Non-pigmented ciliary epithelial cell (primary cell): ENCODE results near the gene EXOG.

Source experiments
- DNase-seq: peaks from one replicate; pipeline ENCODE4 v3.0.0-alpha.2; 2010; ENCODE audit warnings: low read depth

EXOG gene, protein sequence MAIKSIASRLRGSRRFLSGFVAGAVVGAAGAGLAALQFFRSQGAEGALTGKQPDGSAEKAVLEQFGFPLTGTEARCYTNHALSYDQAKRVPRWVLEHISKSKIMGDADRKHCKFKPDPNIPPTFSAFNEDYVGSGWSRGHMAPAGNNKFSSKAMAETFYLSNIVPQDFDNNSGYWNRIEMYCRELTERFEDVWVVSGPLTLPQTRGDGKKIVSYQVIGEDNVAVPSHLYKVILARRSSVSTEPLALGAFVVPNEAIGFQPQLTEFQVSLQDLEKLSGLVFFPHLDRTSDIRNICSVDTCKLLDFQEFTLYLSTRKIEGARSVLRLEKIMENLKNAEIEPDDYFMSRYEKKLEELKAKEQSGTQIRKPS

DNA sequence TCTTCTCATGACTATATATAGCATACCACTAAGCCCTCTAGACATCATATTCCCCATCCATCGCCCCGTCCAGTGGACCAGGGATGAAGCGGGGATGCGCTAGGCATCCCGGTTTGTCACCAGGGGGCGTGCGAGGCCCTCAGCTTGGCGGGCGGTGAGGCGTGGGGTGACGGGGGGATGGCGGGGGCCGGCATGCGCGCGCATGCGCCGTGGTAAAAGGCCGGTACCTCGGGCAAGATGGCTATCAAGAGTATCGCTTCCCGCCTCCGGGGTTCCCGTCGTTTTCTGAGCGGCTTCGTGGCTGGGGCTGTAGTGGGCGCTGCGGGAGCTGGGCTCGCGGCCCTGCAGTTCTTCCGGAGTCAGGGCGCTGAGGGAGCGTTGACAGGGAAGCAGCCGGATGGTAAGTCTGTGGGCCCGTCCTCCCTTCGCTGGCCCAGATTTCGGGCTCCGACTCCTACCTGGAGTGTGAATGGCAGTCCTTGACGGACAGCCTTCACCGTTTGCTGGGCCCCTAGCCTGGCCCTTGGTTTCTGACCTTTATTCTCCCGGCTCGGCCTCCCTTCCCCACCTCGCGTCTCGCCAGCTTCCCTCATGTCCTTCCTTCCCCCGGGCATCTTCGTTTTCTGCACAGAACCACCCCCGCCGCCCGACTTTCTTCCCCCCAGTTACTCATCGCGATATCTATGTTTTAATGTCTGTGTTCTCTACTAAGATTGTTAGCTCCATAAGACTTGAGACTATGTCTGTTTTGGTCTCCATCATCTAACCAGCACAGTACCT lies at the start of gene EXOG:
EXOG (plus strand) TSS at position 210 of the 780 bp plus-strand sequence; CDS start at position 238, 28 bp downstream.
- DNase-seq: no peak

GRCh38 chr3:38446812-38447211 lies 49.3 kb upstream of the EXOG start:
- DNase-seq: no peak

GRCh38 chr3:38450853-38451252 lies 45.3 kb upstream of the EXOG start:
- DNase-seq: no peak

- no peak for DNase-seq
Observed at GRCh38 chr3:38453075-38453912, 42.8 kb upstream of the EXOG start, which contains the start of gene ACVR2B. ACVR2B (plus strand) TSS chr3:38453890; CDS start chr3:38454323, 433 bp downstream.

- no peak for DNase-seq
Observed at GRCh38 chr3:38453913-38454177, 42.3 kb upstream of the EXOG start.

DNA sequence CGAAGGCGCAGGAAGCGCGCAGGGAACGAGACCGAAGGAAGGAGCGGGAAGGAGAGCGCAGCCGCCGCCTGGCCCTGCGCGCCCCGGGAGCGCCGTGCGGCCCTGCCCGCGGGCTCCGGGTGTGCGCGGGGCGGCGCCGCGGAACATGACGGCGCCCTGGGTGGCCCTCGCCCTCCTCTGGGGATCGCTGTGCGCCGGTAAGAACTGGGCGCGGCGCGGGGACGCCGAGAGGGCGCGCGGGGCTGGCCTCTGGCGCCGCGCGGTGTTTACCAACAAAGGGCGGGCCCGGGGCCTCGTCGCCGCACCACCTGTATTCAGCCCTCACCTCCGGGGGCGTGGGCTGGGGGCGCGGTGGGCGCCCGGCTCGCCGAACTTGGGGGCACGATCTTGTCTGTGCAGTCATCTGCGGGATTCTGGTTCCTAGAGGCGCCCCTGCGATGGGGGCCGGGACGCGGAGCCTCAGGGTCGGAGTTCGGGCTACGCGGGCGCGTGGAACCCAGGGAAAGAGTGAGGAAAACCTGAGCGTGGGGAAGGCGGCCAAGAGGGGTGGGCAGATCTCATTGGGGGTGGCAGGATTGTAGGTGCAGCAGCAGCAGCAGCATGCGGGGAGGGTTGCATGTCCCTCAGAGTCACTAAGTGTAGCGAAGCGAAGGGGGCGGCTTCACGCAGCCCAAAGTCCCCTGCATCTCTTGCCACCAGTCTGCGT lies 41.8 kb upstream of the EXOG start:
- no peak for DNase-seq

GRCh38 chr3:38454884-38455638 lies 41.1 kb upstream of the EXOG start:
- no peak for DNase-seq

- DNase-seq: no peak
Observed at GRCh38 chr3:38455639-38456430, 40.3 kb upstream of the EXOG start.

- no peak for DNase-seq
Observed at GRCh38 chr3:38457111-38458003, 38.8 kb upstream of the EXOG start.

DNA sequence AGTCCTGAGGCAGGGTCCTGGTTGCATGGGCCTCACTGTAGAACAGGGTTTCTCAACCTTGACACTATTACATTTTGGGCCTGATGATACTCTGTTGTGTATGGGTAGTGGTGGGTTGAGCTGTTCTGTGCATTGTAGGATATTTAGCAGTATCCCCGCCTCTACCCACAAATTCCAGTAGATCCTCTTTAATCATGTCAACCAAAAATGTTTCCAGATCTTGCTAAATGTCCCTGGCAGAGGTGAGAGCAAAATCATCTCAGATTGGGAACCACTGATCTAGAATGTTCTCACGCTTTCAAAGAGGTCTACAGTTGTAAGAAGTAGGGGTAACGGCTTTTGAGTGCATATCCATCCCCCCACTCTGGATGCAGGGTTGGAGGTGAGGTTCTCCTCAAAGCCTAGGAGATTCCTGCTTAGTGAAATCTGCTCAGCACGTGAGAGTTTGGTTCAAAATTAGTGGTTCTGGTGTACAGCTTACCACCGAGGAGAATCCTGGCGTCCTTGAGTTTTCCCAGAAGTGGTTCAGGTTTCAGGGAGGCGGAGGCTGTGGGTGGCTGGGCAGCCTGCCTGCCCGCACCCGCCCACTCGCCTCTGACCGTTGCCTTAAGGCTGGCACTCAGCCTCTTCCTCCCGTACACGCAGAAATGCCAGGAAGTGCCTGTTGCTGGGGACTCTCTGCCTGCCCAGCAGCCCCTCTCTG lies 37.2 kb upstream of the EXOG start:
- no peak for DNase-seq

GRCh38 chr3:38459499-38460048 lies 36.6 kb upstream of the EXOG start:
- DNase-seq: no peak

DNA sequence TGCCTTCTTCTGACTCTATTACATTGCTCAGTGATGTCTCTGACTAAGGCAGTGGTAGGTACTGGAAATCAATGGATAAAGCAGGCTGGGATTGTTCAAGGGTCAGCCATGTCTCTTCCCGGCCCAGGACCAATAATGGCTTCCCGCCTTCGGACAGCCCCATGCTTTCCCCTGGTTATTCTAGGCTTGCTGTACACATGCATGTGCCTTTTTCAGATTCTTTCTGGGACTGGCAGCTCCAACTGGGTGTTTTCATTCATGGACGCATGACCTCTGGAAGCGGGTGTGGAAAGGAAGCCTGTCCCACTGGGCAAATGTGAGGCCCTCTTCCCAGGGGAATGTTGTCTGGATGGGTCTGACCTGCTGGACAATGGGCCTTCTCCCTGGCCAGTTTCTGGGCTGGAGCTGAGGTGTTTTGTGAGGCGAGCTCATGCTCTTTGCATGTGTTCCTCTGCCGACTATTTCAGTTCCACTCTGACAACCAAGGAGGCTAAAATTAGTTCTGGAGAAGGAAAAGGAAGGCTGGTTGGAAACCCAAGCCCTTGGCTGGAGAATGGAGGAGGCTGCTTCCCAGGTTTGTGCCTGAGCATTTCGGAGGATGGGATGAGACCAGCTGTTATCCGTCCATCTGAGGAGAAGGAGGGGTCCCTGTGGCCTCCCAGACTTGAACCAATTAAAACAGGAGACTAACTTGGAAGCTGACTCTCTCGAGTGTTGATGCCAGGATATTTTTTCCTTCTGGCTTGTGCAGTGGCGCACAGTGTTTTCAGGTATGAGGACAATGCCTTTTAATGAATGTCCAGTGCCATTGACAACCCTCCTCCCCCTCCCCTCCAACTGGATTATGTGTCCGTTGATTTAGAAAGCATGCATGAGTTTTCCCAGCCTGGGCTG lies 35.5 kb upstream of the EXOG start:
- DNase-seq: no peak

- DNase-seq: no peak
Observed at GRCh38 chr3:38465588-38466154, 30.5 kb upstream of the EXOG start.

- DNase-seq: no peak
Observed at GRCh38 chr3:38468765-38469164, 27.4 kb upstream of the EXOG start.

DNA sequence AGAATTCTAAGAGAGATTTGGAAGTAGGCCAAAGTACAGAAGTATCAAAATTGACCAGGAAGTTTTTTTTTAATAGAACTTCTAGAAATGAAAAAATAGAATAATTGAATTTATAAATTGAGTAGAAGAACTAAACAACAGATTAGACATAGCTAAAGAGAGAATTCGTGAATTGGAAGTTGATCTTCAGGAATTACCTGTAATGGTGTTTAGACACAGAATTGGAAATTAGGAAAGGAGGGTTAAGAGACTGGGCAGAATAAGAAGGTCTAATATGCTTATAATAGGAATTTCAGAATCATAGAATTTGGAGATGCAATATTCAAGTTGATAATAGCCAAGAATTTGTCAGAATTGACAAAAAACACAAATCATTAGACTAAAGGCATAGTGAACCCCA lies 26.3 kb upstream of the EXOG start:
- DNase-seq: no peak

- no peak for DNase-seq
Observed at GRCh38 chr3:38471260-38471857, 24.8 kb upstream of the EXOG start.

DNA sequence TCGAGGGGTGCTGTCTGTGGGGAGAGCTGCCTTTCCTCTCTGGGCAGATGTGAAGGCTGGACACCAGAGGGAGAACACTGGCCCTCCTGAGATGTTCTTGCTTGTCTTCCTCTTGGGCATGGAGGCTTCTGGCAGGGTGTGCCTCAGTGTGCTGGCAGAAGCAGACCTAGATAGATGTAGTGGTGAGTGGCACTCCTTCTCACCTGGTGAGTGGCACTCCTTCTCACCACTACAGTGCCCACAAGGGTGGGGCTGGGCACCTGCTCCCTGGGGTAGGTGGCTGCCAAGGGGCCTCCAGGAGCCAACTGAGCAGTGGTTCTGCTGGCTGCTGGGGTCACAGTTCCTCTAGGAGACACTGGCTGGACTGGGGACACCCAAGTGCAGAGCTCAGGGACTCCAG lies 23.8 kb upstream of the EXOG start:
- no peak for DNase-seq
